Lung microvascular endothelial cell (primary cell): ENCODE results near the gene ERP29. TPM values are rescaled to one million over a fixed set of nuclear protein-coding genes. Genes with fewer than 3 reads are reported as not detected.
A peak's percentile ranks its signal among the peaks of the same experiment; 100 is the strongest.
"Not testable (repeated sequence)": the region's sequence is repeated elsewhere in the genome, so short reads cannot be mapped to it uniquely, and the experiment has no call there.

ENCODE experiments used
- DNase-seq, 2 donors: peaks; one replicate each; pipeline versions ENCODE4 v3.0.0 to v3.0.0-alpha.2; 2010; ENCODE audit warnings: low read depth in 2 of 2
- total RNA-seq: library from RNA; depleted of rRNA; stranded (reverse); fragments of >200 nt; gene quantifications from 2 replicates; pipeline ENCODE4 v1.2.1, GENCODE V29; 2014

ERP29 gene
- total RNA-seq, 1 donor from 2014 or later: 110 TPM

GRCh38 chr12:112001576-112001975, 11.7 kb upstream of the ERP29 start:
- no peak for DNase-seq

- DNase-seq: no peak
These were observed 9.2 kb upstream of the ERP29 start for GRCh38 chr12:112004041-112004440.

GRCh38 chr12:112005419-112006395, 7.5 kb upstream of the ERP29 start:
- DNase-seq: no peak

GRCh38 chr12:112007945-112008344, 5.3 kb upstream of the ERP29 start:
- no peak for DNase-seq

- peak; percentile 45 to 57 for DNase-seq
These were observed 4.3 kb upstream of the ERP29 start for GRCh38 chr12:112008918-112009317.

- DNase-seq: not testable (repeated sequence)
These were observed 3.6 kb upstream of the ERP29 start for GRCh38 chr12:112009596-112009995.

- no peak for DNase-seq
These were observed 2.5 kb upstream of the ERP29 start for GRCh38 chr12:112010415-112011344.

GRCh38 chr12:112011685-112012084, 1.5 kb upstream of the ERP29 start:
- DNase-seq: no peak

GRCh38 chr12:112013601-112014402, 576 bp downstream of the ERP29 start:
- peak; percentile 89 to 90 for DNase-seq

- DNase-seq: no peak
These were observed 2.7 kb downstream of the ERP29 start for GRCh38 chr12:112015938-112016337.

- DNase-seq: no peak
These were observed 3.8 kb downstream of the ERP29 start for GRCh38 chr12:112017041-112017440.

GRCh38 chr12:112018571-112019237, 5.5 kb downstream of the ERP29 start:
- DNase-seq: peak; percentile 6 to 53

- DNase-seq: no peak
These were observed 7.8 kb downstream of the ERP29 start for GRCh38 chr12:112020947-112021457.

GRCh38 chr12:112022241-112023016, 9.2 kb downstream of the ERP29 start:
- no peak for DNase-seq

GRCh38 chr12:112023759-112024396, 10.7 kb downstream of the ERP29 start:
- DNase-seq: no peak

- DNase-seq: peak; percentile 17 to 56
These were observed 12.7 kb downstream of the ERP29 start for GRCh38 chr12:112025808-112026375.

GRCh38 chr12:112029301-112029700, 16.1 kb downstream of the ERP29 start:
- DNase-seq: no peak

GRCh38 chr12:112031472-112031871, 18.2 kb downstream of the ERP29 start:
- DNase-seq: peak; percentile 46 to 64

GRCh38 chr12:112032292-112032691, 19.1 kb downstream of the ERP29 start:
- DNase-seq: no peak
